Retinal pigment epithelial cell (primary cell): ENCODE results near the gene GLDC.

Source experiments
- DNase-seq: peaks from one replicate; pipeline ENCODE4 v3.0.0-alpha.2; 2010; ENCODE audit warnings: low read depth
- H3K4me3 ChIP-seq: 2 replicates; pipeline ENCODE4 v1.5.1; 2011; ENCODE audit warnings: mild to moderate bottlenecking, low read length, control low read depth, moderate library complexity
- TF ChIP-seq, protein P1 (sequence below): conservative IDR thresholded peaks from 2 replicates; pipeline ENCODE4 v1.5.1; 2011; ENCODE audit warnings: low read depth, low read length, control low read depth, inconsistent platforms

GLDC gene

DNA sequence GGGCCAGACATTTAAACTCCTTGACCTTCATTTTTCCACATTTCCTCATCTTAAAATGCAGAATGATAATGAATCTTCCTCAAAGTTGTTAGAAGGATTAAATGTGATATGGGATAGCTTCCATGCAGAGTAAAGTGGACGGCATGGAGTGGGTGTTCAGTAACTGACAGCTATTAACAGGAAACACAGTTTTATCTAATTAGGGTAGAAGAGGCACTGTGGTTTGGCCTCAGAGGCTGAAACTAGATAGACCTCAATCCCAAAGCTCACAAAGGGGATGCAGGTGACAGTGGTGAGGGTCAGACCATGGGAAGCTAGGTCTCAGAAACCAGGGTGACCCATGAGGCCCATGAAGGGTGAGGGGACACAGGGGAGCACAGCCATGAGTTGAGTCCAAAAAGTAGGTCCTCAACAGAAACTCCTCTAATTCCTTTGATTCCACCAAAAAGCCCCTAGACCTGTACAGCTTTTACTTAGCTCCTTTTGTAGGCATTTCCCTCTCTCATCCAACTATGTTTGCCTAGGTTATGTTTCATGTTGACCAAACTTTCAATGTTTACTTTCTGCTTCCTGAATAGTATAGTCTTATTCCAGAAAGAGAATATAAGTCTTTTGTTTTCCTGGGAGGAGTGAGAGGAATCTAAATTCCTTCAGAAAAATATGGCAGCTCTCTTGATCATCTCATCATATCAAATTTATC lies 27.9 kb upstream of the GLDC start:
- no peak overlapping the region for H3K4me3 ChIP-seq
- no peak for DNase-seq
- TF ChIP-seq, protein P1, sequence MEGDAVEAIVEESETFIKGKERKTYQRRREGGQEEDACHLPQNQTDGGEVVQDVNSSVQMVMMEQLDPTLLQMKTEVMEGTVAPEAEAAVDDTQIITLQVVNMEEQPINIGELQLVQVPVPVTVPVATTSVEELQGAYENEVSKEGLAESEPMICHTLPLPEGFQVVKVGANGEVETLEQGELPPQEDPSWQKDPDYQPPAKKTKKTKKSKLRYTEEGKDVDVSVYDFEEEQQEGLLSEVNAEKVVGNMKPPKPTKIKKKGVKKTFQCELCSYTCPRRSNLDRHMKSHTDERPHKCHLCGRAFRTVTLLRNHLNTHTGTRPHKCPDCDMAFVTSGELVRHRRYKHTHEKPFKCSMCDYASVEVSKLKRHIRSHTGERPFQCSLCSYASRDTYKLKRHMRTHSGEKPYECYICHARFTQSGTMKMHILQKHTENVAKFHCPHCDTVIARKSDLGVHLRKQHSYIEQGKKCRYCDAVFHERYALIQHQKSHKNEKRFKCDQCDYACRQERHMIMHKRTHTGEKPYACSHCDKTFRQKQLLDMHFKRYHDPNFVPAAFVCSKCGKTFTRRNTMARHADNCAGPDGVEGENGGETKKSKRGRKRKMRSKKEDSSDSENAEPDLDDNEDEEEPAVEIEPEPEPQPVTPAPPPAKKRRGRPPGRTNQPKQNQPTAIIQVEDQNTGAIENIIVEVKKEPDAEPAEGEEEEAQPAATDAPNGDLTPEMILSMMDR = no peak

DNA sequence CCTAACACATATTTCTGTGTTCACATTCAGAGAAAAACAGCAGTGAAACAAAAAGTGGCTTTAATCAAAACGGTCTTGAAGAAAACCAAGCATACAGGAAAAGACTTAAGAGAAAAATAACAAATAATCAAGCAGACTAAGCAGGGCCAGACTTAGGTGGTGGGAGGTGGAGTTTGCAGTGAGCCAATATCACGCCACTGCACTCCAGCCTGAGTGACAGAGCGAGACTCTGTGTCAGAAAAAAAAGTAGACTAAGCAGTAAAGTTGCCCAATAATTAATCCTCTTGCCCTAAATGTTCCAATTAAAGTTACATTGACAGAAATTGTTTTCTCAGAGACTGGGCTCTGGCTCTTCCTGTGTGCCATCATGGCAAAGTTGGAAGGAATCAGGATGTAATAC lies 26.6 kb upstream of the GLDC start:
- H3K4me3 ChIP-seq = no peak overlapping the region
- DNase-seq = peak; percentile 75
- TF ChIP-seq, protein P1 = no peak

DNA sequence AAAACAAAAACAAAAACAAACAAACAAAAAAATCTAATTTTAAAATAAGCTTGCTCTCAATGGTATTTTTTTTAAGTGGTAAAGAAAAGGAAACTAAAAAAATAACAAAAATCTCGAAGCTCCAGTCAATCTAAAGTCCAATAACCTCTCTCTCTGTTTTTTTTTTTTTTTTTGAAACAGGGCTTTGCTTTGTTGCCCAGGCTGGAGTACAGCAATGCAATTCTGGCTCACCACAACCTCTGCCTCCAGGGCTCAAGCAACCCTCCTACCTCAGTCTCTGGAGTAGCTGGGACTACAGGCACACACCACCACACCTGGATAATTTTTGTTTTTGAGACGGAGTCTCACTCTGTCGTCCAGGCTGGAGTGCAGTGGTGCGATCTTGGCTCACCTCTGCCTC lies 25.9 kb upstream of the GLDC start:
- DNase-seq = no peak
- TF ChIP-seq, protein P1 = no peak
- H3K4me3 ChIP-seq = no peak overlapping the region

DNA sequence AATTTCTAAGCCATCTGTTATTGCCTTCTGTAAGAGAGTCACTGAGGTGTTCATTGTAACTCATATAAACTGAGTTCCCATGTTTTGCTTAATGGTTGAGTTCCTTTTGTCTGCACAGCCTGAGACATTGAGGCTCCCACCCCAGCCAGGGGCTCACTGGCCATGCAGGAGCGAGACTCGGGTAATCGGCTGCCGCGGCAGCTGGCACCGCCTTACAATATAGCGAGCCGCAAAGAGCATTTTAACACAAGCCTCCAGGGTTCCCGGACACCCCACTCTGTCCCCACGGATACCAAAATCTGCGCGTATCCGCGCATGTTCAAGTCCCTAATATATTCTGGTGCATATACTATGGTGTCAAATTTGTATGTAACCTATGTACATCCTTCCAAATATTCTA lies 24.4 kb upstream of the GLDC start:
- no peak overlapping the region for H3K4me3 ChIP-seq

GRCh38 chr9:6667633-6668280 lies 22.2 kb upstream of the GLDC start:
- no peak for DNase-seq
- H3K4me3 ChIP-seq = no peak overlapping the region
- TF ChIP-seq, protein P1 = peak; percentile 61

More for the DNA sequence above, 24.4 kb upstream of the GLDC start:
- DNase-seq = no peak
- TF ChIP-seq, protein P1 = no peak

- H3K4me3 ChIP-seq = no peak overlapping the region
- TF ChIP-seq, protein P1 = no peak
- no peak for DNase-seq
Measured at GRCh38 chr9:6667080-6667479, 21.6 kb upstream of the GLDC start.

GRCh38 chr9:6665628-6666027 lies 20.1 kb upstream of the GLDC start:
- TF ChIP-seq, protein P1 = no peak

More at GRCh38 chr9:6665628-6666027, 20.1 kb upstream of the GLDC start:
- no peak for DNase-seq
- no peak overlapping the region for H3K4me3 ChIP-seq
